CD4-positive, alpha-beta T cell (primary cell): ENCODE results near the gene PITPNM3. TPM values are rescaled to one million over a fixed set of nuclear protein-coding genes. Genes with fewer than 3 reads are reported as not detected.

Experiments
- ATAC-seq: fragments of 200-7000 bp; cut with Tn5 transposase; one replicate; pipeline ENCODE4 v1.10.0; 2022; ENCODE audit warnings: mild to moderate bottlenecking; ENCODE audit not compliant: poor library complexity
- CTCF ChIA-PET: fragments of 350-600 bp; sonication (Branson Sonifier 250); formaldehyde crosslinking; loops from one replicate; lab custom pipeline; 2021; ENCODE audit warnings: antibody characterized with exemption, inconsistent platforms; lab: Charles Lee
- POLR2A ChIA-PET: fragments of 350-600 bp; sonication (Branson Sonifier 250); formaldehyde crosslinking; loops from one replicate; lab custom pipeline; 2021; ENCODE audit warnings: antibody characterized with exemption, inconsistent platforms; lab: Charles Lee
- DNase-seq, 14 experiments: peaks; one replicate each; pipeline ENCODE4 v3.0.0-alpha.2; 2013 to 2020; ENCODE audit warnings: mixed read lengths in 2 of 14
- H3K27ac ChIP-seq, 2 donors: one replicate each; pipeline versions ENCODE4 v1.5.1 to v1.7.0; 2013; ENCODE audit warnings: low read length in 2 of 2, low read depth in 1 of 2, mild to moderate bottlenecking in 1 of 2
- H3K27me3 ChIP-seq, 2 experiments: 1 replicate in 1 of 2; 2 replicates in 1 of 2; pipeline versions ENCODE4 v1.6.1 to v1.7.0; 2013; ENCODE audit warnings: low read length in 2 of 2, control low read depth in 1 of 2, mild to moderate bottlenecking in 1 of 2, moderate library complexity in 1 of 2; ENCODE audit not compliant: insufficient read depth in 2 of 2, control insufficient read depth in 1 of 2
- H3K36me3 ChIP-seq: one replicate; pipeline ENCODE4 v1.6.1; 2013; ENCODE audit warnings: low read length, control low read depth; ENCODE audit not compliant: insufficient read depth
- H3K4me1 ChIP-seq: one replicate; pipeline ENCODE4 v1.6.1; 2013; ENCODE audit warnings: low read length, control low read depth; ENCODE audit not compliant: insufficient read depth
- H3K4me3 ChIP-seq: one replicate; pipeline ENCODE4 v1.5.1; 2013; ENCODE audit warnings: mild to moderate bottlenecking, low read length, moderate library complexity
- H3K9me3 ChIP-seq, 2 experiments: 1 replicate in 1 of 2; 2 replicates in 1 of 2; pipeline versions ENCODE4 v1.6.1 to v1.7.0; 2013; ENCODE audit warnings: low read length in 2 of 2, mild to moderate bottlenecking in 2 of 2, control low read depth in 1 of 2, moderate library complexity in 1 of 2; ENCODE audit not compliant: control insufficient read depth in 1 of 2, insufficient read depth in 1 of 2
- H3K27ac Mint-ChIP-seq: one replicate; pipeline ENCODE4 v1.8.0; 2020; ENCODE audit warnings: mixed read lengths
- H3K27me3 Mint-ChIP-seq: one replicate; pipeline ENCODE4 v1.8.0; 2021; ENCODE audit warnings: mixed read lengths
- H3K36me3 Mint-ChIP-seq: one replicate; pipeline ENCODE4 v1.8.0; 2021; ENCODE audit warnings: low read depth, mixed read lengths
- H3K4me1 Mint-ChIP-seq: one replicate; pipeline ENCODE4 v1.8.0; 2021; ENCODE audit warnings: low read depth, mixed read lengths
- H3K4me3 Mint-ChIP-seq: one replicate; pipeline ENCODE4 v1.8.0; 2020; ENCODE audit warnings: mild to moderate bottlenecking, mixed read lengths
- H3K9me3 Mint-ChIP-seq: one replicate; pipeline ENCODE4 v1.8.0; 2020; ENCODE audit warnings: mixed read lengths
- intact Hi-C, 2 experiments: fragments of 100-400 bp; cut with DNase I in 1 of 2; cut with micrococcal nuclease in 1 of 2; formaldehyde crosslinking; loops; one replicate each; pipeline versions ENCODE4 v1.15.1 to v1.9.0; 2023 to 2025; cut with DNase I, micrococcal nuclease
- total RNA-seq, 174 experiments: library from RNA in 2 of 174; stranded (reverse) in 2 of 174; gene quantifications; one replicate each; pipeline ENCODE4 v1.2.3 and lab custom pipeline; 2021 to 2026
- TF ChIP-seq, protein P1 (sequence below): fragments of 200-600 bp; IDR thresholded peaks from one replicate; pipeline ENCODE4 v1.8.0; 2022; ENCODE audit warnings: antibody characterized with exemption, mild to moderate bottlenecking

The PITPNM3 gene
- total RNA-seq, 2 experiments from 2014 or later, result 0.34 to 0.41 TPM

DNA sequence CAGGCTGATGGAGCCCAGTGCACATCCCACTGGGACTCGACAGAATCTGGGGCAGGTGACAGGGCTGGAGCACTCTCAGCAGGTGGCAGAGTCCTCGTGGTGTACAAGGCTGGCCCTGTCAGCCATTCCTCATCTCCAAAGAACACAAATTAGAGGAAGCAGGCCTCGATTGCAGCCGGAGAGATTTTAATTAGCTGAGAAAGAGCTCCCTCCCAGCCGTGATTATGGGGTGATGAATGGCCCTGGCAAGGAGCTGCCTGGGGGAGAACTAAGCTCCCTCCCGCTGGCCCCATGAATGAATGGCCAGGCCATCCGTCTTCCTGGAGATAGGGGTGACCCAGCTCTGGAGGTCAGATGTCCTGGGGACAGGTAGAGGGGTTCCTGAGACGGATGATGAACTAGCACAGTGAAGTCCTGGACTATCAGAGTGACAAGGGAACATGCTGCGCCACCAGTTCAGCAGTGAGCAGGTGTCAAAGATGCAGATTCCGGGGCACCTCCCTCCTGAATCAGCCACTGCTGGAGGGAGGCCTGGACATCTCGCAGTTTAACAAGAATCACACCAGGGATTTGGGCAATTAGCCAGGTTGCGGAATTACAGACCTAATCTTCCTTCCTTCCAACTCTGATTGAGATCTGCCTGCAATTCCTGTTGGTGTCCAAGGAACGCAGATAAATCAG, 76.6 kb downstream of the PITPNM3 start:
- Mint-ChIP-seq H3K4me1 (no peaks in the 10 kb centered on the region), H3K36me3 (no peaks in the 10 kb centered on the region), H3K27me3 (no peaks in the 10 kb centered on the region), H3K9me3 (no peaks in the 10 kb centered on the region), H3K4me3 (no peak overlapping the region), H3K27ac (no peak overlapping the region)
- intact Hi-C loops, result loop anchor here in 1 of 2 experiments (10.0 kb wide), 2 partner anchors 245 to 525 kb away; no protein-coding TSS in a partner anchor
- ATAC-seq (no peak), DNase-seq (no peak)
- Histone ChIP-seq H3K36me3 (no peaks in the 10 kb centered on the region), H3K27ac (no peak overlapping the region), H3K9me3 (no peaks in the 10 kb centered on the region), H3K4me1 (no peaks in the 10 kb centered on the region), H3K27me3 (no peaks in the 10 kb centered on the region), H3K4me3 (no peak overlapping the region)
- TF ChIP-seq, protein P1, sequence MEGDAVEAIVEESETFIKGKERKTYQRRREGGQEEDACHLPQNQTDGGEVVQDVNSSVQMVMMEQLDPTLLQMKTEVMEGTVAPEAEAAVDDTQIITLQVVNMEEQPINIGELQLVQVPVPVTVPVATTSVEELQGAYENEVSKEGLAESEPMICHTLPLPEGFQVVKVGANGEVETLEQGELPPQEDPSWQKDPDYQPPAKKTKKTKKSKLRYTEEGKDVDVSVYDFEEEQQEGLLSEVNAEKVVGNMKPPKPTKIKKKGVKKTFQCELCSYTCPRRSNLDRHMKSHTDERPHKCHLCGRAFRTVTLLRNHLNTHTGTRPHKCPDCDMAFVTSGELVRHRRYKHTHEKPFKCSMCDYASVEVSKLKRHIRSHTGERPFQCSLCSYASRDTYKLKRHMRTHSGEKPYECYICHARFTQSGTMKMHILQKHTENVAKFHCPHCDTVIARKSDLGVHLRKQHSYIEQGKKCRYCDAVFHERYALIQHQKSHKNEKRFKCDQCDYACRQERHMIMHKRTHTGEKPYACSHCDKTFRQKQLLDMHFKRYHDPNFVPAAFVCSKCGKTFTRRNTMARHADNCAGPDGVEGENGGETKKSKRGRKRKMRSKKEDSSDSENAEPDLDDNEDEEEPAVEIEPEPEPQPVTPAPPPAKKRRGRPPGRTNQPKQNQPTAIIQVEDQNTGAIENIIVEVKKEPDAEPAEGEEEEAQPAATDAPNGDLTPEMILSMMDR, result no peak
- ChIA-PET CTCF (no interaction called here), POLR2A (no interaction called here)

DNA sequence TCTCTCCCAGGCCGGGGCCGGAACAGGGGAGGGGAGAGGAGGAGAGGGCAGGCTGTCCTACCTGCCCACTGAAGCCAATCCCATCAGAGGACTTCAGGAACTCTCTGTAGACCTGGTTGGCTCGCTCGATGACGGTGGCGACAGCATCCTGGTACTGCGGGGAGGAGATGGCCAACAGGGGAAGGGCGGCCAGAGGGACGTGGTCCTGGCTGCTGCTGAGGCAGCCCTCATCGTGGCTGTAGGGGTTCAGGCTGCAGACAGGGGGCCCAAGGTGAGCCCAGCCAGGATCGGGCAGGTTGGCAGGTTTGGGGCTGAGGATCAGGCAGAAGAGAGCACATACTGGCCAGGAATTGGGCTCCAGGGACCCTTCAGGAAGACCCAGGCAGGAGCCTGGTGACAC, 77.9 kb downstream of the PITPNM3 start:
- Mint-ChIP-seq H3K9me3 (no peaks in the 10 kb centered on the region), H3K27me3 (no peaks in the 10 kb centered on the region), H3K36me3 (no peaks in the 10 kb centered on the region), H3K4me3 (no peak overlapping the region), H3K27ac (no peak overlapping the region), H3K4me1 (no peaks in the 10 kb centered on the region)
- DNase-seq (no peak), ATAC-seq (no peak)
- H3K4me1 ChIP-seq, result no peaks in the 10 kb centered on the region
- no peaks in the 10 kb centered on the region for H3K36me3 ChIP-seq
- CTCF ChIA-PET, result no interaction called here
- no peak overlapping the region for H3K27ac ChIP-seq
- H3K4me3 ChIP-seq, result no peak overlapping the region
- POLR2A ChIA-PET, result no interaction called here
- H3K9me3 ChIP-seq, result no peaks in the 10 kb centered on the region
- no peaks in the 10 kb centered on the region for H3K27me3 ChIP-seq
- intact Hi-C loops, result loop anchor here in 1 of 2 experiments (10.0 kb wide), 1 partner anchor 526 kb away; no protein-coding TSS in a partner anchor
- TF ChIP-seq, protein P1, result no peak

DNA sequence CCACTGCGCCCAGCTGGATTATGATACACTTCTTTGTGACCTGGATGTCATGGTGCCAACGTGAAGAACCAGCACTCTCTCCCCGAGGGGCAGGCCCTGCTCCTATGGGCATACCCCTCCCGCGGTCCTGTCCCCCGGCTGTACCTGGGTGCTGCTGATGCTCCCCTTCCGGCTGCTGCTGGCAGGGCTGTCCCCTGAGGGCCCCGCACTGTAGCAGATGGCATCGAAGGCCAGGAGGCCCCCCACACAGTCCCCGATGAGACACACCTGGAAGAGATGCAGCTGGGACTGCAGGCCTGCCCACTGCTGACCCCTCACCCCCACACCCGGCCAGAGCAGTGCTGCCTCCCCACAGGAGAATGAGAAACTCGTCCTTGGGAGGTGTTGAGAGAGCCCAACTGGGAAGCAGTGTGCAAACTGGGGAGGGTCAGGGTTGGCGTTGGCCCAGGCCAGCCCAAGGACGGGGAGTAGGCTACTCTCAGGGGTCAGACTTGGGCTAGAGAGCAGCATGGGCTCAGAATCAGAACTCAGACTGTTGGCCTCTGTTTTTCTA, 78.4 kb downstream of the PITPNM3 start:
- H3K4me1 Mint-ChIP-seq, result no peaks in the 10 kb centered on the region
- ChIA-PET CTCF (no interaction called here), POLR2A (no interaction called here)
- Histone ChIP-seq H3K27me3 (no peaks in the 10 kb centered on the region), H3K27ac (no peak overlapping the region), H3K4me3 (no peak overlapping the region), H3K9me3 (no peaks in the 10 kb centered on the region), H3K36me3 (no peaks in the 10 kb centered on the region), H3K4me1 (peaks cover 6% of the 10 kb centered on the region)
- H3K27ac Mint-ChIP-seq, result no peak overlapping the region
- H3K4me3 Mint-ChIP-seq, result no peak overlapping the region
- no peaks in the 10 kb centered on the region for H3K36me3 Mint-ChIP-seq
- TF ChIP-seq, protein P1, result no peak
- ATAC-seq (no peak), DNase-seq (no peak)
- H3K9me3 Mint-ChIP-seq, result no peaks in the 10 kb centered on the region
- intact Hi-C loops, result loop anchor here in 1 of 2 experiments (10.0 kb wide), 1 partner anchor 527 kb away; no protein-coding TSS in a partner anchor
- H3K27me3 Mint-ChIP-seq, result no peaks in the 10 kb centered on the region
